Measurements from ENCODE around the gene BORCS5.
"Not testable (repeated sequence)": the region's sequence is repeated elsewhere in the genome, so short reads cannot be mapped to it uniquely, and the experiment has no call there.

BORCS5 gene

DNA sequence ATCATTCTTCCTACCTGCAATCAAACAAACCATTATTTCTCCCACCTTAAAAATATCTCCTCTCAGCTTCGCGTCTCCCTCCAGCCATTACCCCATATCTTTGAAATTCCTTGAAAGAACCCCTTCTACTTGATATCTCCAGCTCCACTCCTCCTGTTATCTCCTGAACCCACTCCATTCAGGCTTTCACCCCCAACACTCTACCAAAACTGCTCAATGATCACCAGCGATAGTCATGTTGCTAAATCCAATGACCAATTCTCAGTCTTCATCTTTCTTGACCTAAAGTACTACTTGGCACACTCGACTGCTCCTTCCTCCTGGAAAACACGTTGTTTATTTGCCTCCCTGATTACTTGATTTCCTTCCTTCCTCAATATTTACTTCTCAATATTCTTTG is 135.7 kb downstream of the BORCS5 start:
- no peak overlapping the region for H3K4me3 ChIP-seq (ENCODE audit: low read length)
- peaks cover 11% of the 10 kb centered on the region; the same call in 1 of the 2 replicates for H3K36me3 ChIP-seq (ENCODE audit: insufficient read depth, low read length)
- H3K27ac ChIP-seq (ENCODE audit: low read depth, low read length): no peak overlapping the region
- H3K27me3 ChIP-seq (ENCODE audit: insufficient read depth, low read length): no peaks in the 10 kb centered on the region
- H3K9me3 ChIP-seq (ENCODE audit: insufficient read depth, low read depth, low read length): no peaks in the 10 kb centered on the region
- peaks cover 14% of the 10 kb centered on the region; the same call in 1 of the 2 replicates for H3K4me1 ChIP-seq (ENCODE audit: insufficient read depth, low read length)
- H3K9ac ChIP-seq (ENCODE audit: low read depth, low read length): no peak overlapping the region
- WGBS: 95% methylated on average over 5 of the region's 5 CpGs

DNA sequence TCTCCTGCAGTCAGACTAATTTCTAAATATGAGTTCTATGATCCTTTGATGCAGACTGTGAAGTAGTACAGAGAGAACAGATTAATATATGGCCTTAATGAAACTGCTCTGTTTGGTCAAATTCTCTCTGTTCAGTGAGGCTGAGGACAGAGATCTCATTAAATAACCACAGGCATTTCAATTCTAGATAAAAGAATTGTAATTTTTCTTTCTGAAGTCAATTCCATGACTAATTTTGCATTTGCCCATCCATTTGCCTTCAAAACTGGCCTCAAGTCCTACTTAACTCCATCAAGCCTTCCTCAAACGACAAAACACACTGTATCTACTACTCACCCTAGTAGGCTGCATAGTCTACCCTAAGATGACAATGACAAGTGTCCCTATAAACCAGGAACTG is 138.7 kb downstream of the BORCS5 start:
- Histone ChIP-seq H3K9me3 (ENCODE audit: insufficient read depth, low read depth, low read length) (no peaks in the 10 kb centered on the region), H3K36me3 (ENCODE audit: insufficient read depth, low read length) (peaks cover 5% of the 10 kb centered on the region; the same call in 1 of the 2 replicates), H3K27me3 (ENCODE audit: insufficient read depth, low read length) (no peaks in the 10 kb centered on the region), H3K9ac (ENCODE audit: low read depth, low read length) (no peak overlapping the region), H3K27ac (ENCODE audit: low read depth, low read length) (no peak overlapping the region), H3K4me3 (ENCODE audit: low read length) (no peak overlapping the region), H3K4me1 (ENCODE audit: insufficient read depth, low read length) (peaks cover 23% of the 10 kb centered on the region)
- whole genome bisulfite sequencing: 88% methylated on average over 1 of the region's 1 CpG

DNA sequence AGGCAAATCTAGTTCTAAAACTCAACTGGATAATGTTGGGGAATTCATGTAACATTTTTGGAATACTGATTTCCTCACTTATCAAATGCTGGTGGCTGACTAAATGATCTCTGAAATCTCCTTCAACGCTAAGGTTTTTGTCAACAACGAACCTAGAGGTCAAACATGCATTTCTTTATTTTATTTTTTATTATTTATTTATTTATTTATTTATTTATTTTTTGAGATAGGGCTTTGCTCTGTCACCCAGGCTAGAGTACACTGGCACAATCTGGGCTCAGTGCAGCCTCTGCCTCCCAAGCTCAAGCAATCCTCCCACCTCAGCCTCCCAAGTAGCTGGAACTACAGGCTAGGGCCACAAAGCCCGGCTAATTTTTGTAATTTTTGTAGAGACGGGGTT is 141.3 kb downstream of the BORCS5 start:
- Histone ChIP-seq H3K36me3 (ENCODE audit: insufficient read depth, low read length) (peaks cover 2% of the 10 kb centered on the region; the same call in 1 of the 2 replicates), H3K27ac (ENCODE audit: low read depth, low read length) (no peak overlapping the region), H3K4me1 (ENCODE audit: insufficient read depth, low read length) (peaks cover 31% of the 10 kb centered on the region), H3K9me3 (ENCODE audit: insufficient read depth, low read depth, low read length) (no peaks in the 10 kb centered on the region), H3K9ac (ENCODE audit: low read depth, low read length) (no peak overlapping the region), H3K27me3 (ENCODE audit: insufficient read depth, low read length) (no peaks in the 10 kb centered on the region), H3K4me3 (ENCODE audit: low read length) (no peak overlapping the region)
- WGBS: 97% methylated on average over 3 of the region's 4 CpGs

DNA sequence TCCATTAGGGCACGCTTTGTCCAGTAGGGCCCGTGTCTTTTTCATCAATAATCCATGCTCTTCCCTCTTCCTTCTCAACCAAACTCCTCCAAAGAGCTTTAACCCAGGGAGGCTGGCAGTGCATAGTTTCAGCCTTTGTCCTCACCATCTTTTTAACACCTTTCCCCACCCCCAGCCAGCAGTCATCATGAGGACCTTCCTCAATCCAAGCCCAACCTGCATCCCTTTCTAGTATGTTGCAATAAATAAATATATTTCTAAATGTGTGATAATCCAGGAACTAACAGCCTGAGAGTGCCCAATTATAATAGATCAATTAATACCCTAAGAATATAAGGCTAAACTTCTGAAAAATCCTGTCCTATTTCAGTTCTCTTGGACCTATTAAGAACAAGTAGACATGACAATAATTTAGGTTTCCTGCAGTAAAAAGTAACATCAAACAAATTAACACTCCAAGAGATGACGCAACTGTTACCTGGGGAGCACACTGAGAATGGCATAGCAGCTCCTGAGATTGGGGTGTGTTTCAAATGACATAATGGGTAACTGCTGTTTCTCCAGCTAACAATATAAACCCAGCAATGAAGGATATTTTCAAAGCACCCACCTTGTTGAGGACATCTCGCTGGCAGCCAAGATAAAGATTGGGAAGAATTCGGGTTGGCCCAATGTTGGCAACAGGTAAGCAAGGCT is 143.2 kb downstream of the BORCS5 start:
- Histone ChIP-seq H3K4me1 (ENCODE audit: insufficient read depth, low read length) (peaks cover 38% of the 10 kb centered on the region), H3K4me3 (ENCODE audit: low read length) (no peak overlapping the region), H3K9ac (ENCODE audit: low read depth, low read length) (0 out of 2 replicates have a peak overlapping the region, but pooled peaks have one; percentile 6), H3K27ac (ENCODE audit: low read depth, low read length) (no peak overlapping the region), H3K9me3 (ENCODE audit: insufficient read depth, low read depth, low read length) (no peaks in the 10 kb centered on the region), H3K27me3 (ENCODE audit: insufficient read depth, low read length) (no peaks in the 10 kb centered on the region), H3K36me3 (ENCODE audit: insufficient read depth, low read length) (no peaks in the 10 kb centered on the region; the same call in 1 of the 2 replicates)
- WGBS: 91% methylated on average over 5 of the region's 5 CpGs

DNA sequence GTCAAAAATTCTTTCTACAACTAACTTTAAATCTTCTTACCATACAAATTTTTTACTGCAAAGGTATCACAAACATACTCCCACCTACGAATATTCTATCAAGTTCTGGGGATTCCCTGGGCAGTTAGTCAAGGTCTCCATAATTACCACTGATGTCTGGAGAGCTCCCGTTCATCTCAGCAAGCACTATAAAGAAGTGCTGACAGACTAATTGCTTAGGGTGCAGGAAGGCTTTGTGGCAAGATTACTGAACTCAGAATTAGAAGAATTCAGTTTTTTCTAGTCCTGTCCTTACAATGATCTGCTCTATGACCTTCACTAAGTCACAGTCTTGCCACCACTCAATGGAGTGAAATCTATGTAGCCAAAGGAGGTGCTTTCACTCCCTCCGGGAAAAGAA is 144.2 kb downstream of the BORCS5 start:
- WGBS: 82% methylated on average over 2 of the region's 3 CpGs
- H3K9ac ChIP-seq (ENCODE audit: low read depth, low read length): no peak overlapping the region
- H3K4me3 ChIP-seq (ENCODE audit: low read length): no peak overlapping the region
- no peak overlapping the region for H3K27ac ChIP-seq (ENCODE audit: low read depth, low read length)
- H3K9me3 ChIP-seq (ENCODE audit: insufficient read depth, low read depth, low read length): no peaks in the 10 kb centered on the region
- H3K36me3 ChIP-seq (ENCODE audit: insufficient read depth, low read length): no peaks in the 10 kb centered on the region; the same call in 1 of the 2 replicates
- peaks cover 44% of the 10 kb centered on the region for H3K4me1 ChIP-seq (ENCODE audit: insufficient read depth, low read length)
- H3K27me3 ChIP-seq (ENCODE audit: insufficient read depth, low read length): no peaks in the 10 kb centered on the region

DNA sequence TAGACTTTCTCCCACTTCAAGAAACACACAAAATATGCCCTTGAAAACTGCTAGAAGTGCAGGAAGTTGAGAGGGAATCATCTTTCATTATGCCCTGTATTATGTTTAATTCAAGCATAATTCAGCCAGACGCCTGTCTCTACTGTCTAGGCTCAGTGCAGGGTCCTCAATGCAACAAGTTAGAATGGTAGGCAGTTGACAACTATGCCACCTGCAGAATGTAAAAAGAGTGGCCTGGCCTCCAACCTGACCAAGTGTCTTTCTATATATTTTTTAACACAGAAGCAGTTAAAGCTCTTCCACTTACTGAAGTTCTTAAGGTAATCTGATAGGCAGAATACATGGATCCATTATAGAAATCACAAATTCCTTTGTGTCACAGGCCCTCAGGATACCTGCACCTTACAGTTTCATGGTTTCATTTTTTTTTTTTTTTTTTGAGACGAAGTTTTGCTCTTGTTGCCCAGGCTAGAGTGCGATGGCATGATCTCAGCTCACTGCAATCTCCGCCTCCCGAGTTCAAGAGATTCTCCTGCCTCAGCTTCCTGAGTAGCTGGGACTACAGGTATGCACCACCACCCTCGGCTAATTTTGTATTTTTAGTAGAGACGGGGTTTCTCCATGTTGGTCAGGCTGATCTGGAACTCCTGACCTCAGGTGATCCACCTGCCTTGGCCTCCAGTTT is 145.4 kb downstream of the BORCS5 start:
- 93% methylated on average over 7 of the region's 7 CpGs for WGBS
- not testable (repeated sequence) for H3K27ac ChIP-seq (ENCODE audit: low read depth, low read length); H3K9ac ChIP-seq (ENCODE audit: low read depth, low read length); H3K4me3 ChIP-seq (ENCODE audit: low read length); H3K9me3 ChIP-seq (ENCODE audit: insufficient read depth, low read depth, low read length); H3K27me3 ChIP-seq (ENCODE audit: insufficient read depth, low read length); H3K36me3 ChIP-seq (ENCODE audit: insufficient read depth, low read length)
- peaks cover 46% of the 10 kb centered on the region for H3K4me1 ChIP-seq (ENCODE audit: insufficient read depth, low read length)

DNA sequence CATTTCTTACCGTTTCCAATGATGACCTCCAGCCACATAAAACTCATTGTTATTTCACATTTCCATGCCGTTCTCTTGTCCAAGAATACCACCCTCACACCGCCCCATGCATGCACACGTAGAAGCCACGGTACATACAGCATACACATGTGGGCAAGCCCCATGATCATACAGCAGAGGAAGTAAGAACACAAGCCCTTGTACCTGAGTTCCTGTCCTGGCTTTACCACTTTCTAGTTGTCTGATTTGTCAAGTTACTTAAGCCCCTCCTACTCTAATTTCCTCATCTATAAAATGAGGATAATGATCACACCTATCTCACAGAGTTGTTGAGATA is 145.9 kb downstream of the BORCS5 start:
- H3K4me1 ChIP-seq (ENCODE audit: insufficient read depth, low read length): peaks cover 49% of the 10 kb centered on the region
- H3K9me3 ChIP-seq (ENCODE audit: insufficient read depth, low read depth, low read length): no peaks in the 10 kb centered on the region
- H3K36me3 ChIP-seq (ENCODE audit: insufficient read depth, low read length): no peaks in the 10 kb centered on the region; the same call in 1 of the 2 replicates
- no peak overlapping the region for H3K4me3 ChIP-seq (ENCODE audit: low read length)
- no peak overlapping the region for H3K27ac ChIP-seq (ENCODE audit: low read depth, low read length)
- no peaks in the 10 kb centered on the region for H3K27me3 ChIP-seq (ENCODE audit: insufficient read depth, low read length)
- no peak overlapping the region for H3K9ac ChIP-seq (ENCODE audit: low read depth, low read length)
- 95% methylated on average over 5 of the region's 5 CpGs for WGBS

DNA sequence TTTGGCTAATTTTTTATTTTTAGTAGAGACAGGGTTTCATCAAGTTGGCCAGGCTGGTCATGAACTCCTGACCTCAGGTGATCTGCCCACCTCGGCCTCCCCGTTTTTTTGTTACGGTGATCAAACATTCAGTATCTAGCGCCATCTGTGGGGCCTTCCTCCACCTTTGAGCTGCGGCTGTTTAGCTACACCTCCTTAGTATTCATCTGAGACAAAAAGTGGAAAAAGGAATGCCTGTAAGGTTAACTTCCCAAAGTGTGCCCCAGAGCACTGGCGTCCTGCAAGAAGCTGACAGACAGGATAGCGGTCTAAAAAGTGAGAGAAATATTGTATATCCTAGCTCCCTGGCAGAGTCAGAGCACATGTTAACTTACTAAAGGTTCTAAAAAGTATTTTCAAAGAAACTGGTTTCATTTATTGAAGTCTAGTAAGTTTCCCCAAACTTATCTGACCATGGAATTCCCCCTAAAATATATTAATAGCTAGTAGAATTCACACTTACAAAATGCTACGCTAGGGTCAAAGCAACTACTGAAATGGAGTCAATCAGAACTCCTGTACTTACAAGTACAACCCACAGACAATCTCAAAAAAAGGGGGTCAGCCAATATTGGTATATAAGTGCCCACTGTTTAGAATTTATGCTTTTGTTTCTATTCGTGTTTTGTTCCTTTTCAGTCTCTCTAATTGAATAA is 146.7 kb downstream of the BORCS5 start:
- no peaks in the 10 kb centered on the region for H3K9me3 ChIP-seq (ENCODE audit: insufficient read depth, low read depth, low read length)
- H3K27me3 ChIP-seq (ENCODE audit: insufficient read depth, low read length): no peaks in the 10 kb centered on the region
- peaks cover 56% of the 10 kb centered on the region for H3K4me1 ChIP-seq (ENCODE audit: insufficient read depth, low read length)
- WGBS: 91% methylated on average over 8 of the region's 9 CpGs
- H3K4me3 ChIP-seq (ENCODE audit: low read length): no peak overlapping the region
- no peak overlapping the region for H3K27ac ChIP-seq (ENCODE audit: low read depth, low read length)
- no peaks in the 10 kb centered on the region; the same call in 1 of the 2 replicates for H3K36me3 ChIP-seq (ENCODE audit: insufficient read depth, low read length)
- H3K9ac ChIP-seq (ENCODE audit: low read depth, low read length): no peak overlapping the region

DNA sequence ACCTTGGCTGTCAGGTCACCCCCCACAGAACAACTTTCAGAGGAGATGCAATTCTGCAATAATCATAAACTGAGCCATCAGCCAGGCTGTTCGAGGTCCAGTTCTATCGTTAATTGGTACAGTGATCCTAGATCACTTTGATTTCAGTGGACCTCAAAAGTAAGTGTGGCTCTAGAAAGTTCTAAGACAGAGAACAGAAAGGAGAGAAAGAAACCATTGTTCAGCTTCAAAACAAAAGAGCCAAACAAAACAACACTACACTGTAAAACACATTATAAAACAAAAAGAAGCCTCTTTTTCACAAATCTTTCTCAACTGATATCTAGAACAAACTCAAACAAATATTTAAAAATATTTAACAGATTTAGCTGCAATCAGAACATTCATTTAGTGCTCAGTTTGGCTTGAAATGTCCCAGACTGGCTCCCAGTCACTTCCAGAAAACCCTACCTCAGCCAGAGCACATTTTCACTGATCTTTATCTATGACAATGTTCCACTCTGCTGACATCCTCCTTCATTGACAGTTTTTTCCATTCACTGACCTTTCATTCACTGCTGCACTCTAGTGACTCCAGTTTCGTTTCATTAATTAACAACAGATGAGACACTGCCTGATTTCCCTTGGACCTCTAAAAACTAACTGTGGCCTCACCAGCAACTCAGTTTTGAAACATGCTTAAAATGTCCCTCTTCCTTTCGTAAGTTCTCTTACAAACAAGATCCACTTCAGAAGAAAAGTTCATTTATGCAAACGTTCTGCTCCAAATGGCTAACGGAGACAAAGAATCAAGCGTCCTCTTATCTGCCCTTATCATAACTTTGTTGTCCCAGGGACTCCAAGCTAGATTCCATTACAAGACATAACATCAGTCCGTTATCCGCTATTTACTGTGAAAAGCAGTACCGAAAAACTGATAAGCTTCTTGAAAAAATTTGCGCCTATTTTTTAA is 148.9 kb downstream of the BORCS5 start:
- H3K4me3 ChIP-seq (ENCODE audit: low read length): no peak overlapping the region
- no peak overlapping the region for H3K9ac ChIP-seq (ENCODE audit: low read depth, low read length)
- H3K9me3 ChIP-seq (ENCODE audit: insufficient read depth, low read depth, low read length): no peaks in the 10 kb centered on the region
- H3K4me1 ChIP-seq (ENCODE audit: insufficient read depth, low read length): peaks cover 53% of the 10 kb centered on the region
- H3K36me3 ChIP-seq (ENCODE audit: insufficient read depth, low read length): no peaks in the 10 kb centered on the region
- no peak overlapping the region for H3K27ac ChIP-seq (ENCODE audit: low read depth, low read length)
- H3K27me3 ChIP-seq (ENCODE audit: insufficient read depth, low read length): no peaks in the 10 kb centered on the region
- 86% methylated on average over 11 of the region's 11 CpGs for WGBS

DNA sequence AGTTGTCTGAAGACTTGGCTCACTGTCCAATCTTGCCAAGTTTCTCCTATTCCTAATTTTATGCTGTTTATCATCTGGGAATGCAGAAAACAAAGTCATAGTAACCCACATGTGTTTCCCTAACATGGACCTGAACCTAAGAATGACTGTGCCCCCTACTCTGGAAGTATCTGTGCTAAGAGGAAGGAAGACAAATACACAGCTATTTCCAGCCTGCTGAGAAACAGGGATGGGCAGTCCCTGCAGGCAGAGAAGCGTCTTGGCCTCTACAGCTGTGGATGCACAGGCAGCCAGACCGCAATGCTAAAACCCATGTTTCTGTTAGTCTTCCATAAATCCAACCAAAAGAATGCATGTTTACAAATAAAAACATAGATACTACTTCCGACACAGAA is 149.6 kb downstream of the BORCS5 start:
- no peaks in the 10 kb centered on the region for H3K36me3 ChIP-seq (ENCODE audit: insufficient read depth, low read length)
- no peak overlapping the region for H3K9ac ChIP-seq (ENCODE audit: low read depth, low read length)
- H3K9me3 ChIP-seq (ENCODE audit: insufficient read depth, low read depth, low read length): no peaks in the 10 kb centered on the region
- 79% methylated on average over 3 of the region's 3 CpGs for WGBS
- H3K27ac ChIP-seq (ENCODE audit: low read depth, low read length): no peak overlapping the region
- H3K4me3 ChIP-seq (ENCODE audit: low read length): no peak overlapping the region
- no peaks in the 10 kb centered on the region for H3K27me3 ChIP-seq (ENCODE audit: insufficient read depth, low read length)
- peaks cover 47% of the 10 kb centered on the region for H3K4me1 ChIP-seq (ENCODE audit: insufficient read depth, low read length)

Measured in HUES64 (cell line).